Activated CD4-positive, alpha-beta T cell treated with anti-CD3 and anti-CD28 coated beads, Interleukin-10, Interleukin-2, amounts not matched to agents 100 ng/mL and 50 ng/mL, durations not matched to agents 16 hours and 8 hours (primary cell): Measurements from ENCODE around the gene CYP2C18.
"Not testable (repeated sequence)": the region's sequence is repeated elsewhere in the genome, so short reads cannot be mapped to it uniquely, and the experiment has no call there.

Source experiments
- DNase-seq: peaks from one replicate; pipeline ENCODE4 v3.0.0-alpha.2; 2020

Gene CYP2C18

GRCh38 chr10:94747838-94748237 is 64.3 kb downstream of the CYP2C18 start:
- DNase-seq = no peak

- no peak for DNase-seq
Measured at GRCh38 chr10:94757916-94758315, 74.4 kb downstream of the CYP2C18 start.

- DNase-seq = no peak
Measured at GRCh38 chr10:94760586-94761178, 77.2 kb downstream of the CYP2C18 start.

GRCh38 chr10:94762393-94762792 is 78.9 kb downstream of the CYP2C18 start, which contains the start of gene CYP2C19:
Gene CYP2C19, plus strand, starts transcription at chr10:94762681. Its CDS starts 25 bp downstream, at chr10:94762706.
- DNase-seq = no peak

GRCh38 chr10:94775425-94775824 is 91.9 kb downstream of the CYP2C18 start:
- not testable (repeated sequence) for DNase-seq

- DNase-seq = no peak
Measured at GRCh38 chr10:94777886-94778458, 94.4 kb downstream of the CYP2C18 start.

- no peak for DNase-seq
Measured at GRCh38 chr10:94780844-94781243, 97.3 kb downstream of the CYP2C18 start.

- DNase-seq = no peak
Measured at GRCh38 chr10:94784256-94784655, 100.7 kb downstream of the CYP2C18 start.

- DNase-seq = no peak
Measured at GRCh38 chr10:94785211-94785610, 101.7 kb downstream of the CYP2C18 start.
